HEK293 (cell line): ENCODE results near the gene FILIP1L.
A peak's percentile ranks its signal among the peaks of the same experiment; 100 is the strongest.

ENCODE experiments used
- CTCF ChIA-PET: fragments of 350-600 bp; formaldehyde crosslinking; extraction: SDS; loops from one replicate; lab custom pipeline; 2021; ENCODE audit warnings: antibody characterized with exemption; lab: Yijun Ruan, JAX
- POLR2A ChIA-PET: fragments of 300-600 bp; formaldehyde crosslinking; extraction: SDS; loops from one replicate; lab custom pipeline; 2020; ENCODE audit warnings: antibody characterized with exemption, inconsistent platforms; lab: Yijun Ruan, JAX
- H3K27ac ChIP-seq: fragments of 200-500 bp; sonication (Bioruptor generic); 2 replicates; pipeline ENCODE4 v1.5.1; 2014; ENCODE audit warnings: low read depth, low read length, control low read depth, inconsistent platforms; ENCODE audit errors: extremely low read depth
- H3K36me3 ChIP-seq, 2 experiments: fragments of 200-500 bp in 1 of 2; sonication (Bioruptor generic) in 1 of 2; 1 replicate in 1 of 2; 2 replicates in 1 of 2; pipeline ENCODE4 v1.5.1; 2014 to 2017; ENCODE audit warnings: inconsistent platforms in 2 of 2, low read length in 2 of 2; ENCODE audit not compliant: control insufficient read depth in 2 of 2, insufficient read depth in 1 of 2
- H3K4me1 ChIP-seq: fragments of 200-500 bp; sonication (Bioruptor generic); 2 replicates; pipeline ENCODE4 v1.5.1; 2014; ENCODE audit warnings: mild to moderate bottlenecking, low read length, inconsistent platforms; ENCODE audit not compliant: control insufficient read depth, insufficient read depth
- H3K4me3 ChIP-seq: 2 replicates; pipeline ENCODE4 v1.5.1; 2011; ENCODE audit warnings: low read depth, mild to moderate bottlenecking, control low read depth, low read length, moderate library complexity
- H3K9me3 ChIP-seq: fragments of 200-500 bp; sonication (Bioruptor generic); 2 replicates; pipeline ENCODE4 v1.5.1; 2014; ENCODE audit warnings: low read depth, low read length, inconsistent platforms; ENCODE audit not compliant: control insufficient read depth, insufficient read depth
- BCL11B ChIP-seq: fragments of 450-650 bp; formaldehyde crosslinking; IDR thresholded peaks from 2 replicates; pipeline ENCODE4 v1.5.1; 2016; ENCODE audit warnings: low read depth, missing biosample characterization, missing genetic modification characterization
- HIC1 ChIP-seq: fragments of 450-650 bp; formaldehyde crosslinking; IDR thresholded peaks from 2 replicates; pipeline ENCODE4 v1.5.1; 2016; ENCODE audit warnings: missing biosample characterization, missing genetic modification characterization
- KLF7 ChIP-seq: fragments of 450-650 bp; formaldehyde crosslinking; IDR thresholded peaks from 2 replicates; pipeline ENCODE4 v1.5.1; 2016; ENCODE audit warnings: missing biosample characterization, missing genetic modification characterization, borderline replicate concordance
- MEIS1 ChIP-seq: sonication (generic); formaldehyde crosslinking; IDR thresholded peaks from 2 replicates; pipeline ENCODE4 v1.8.1; 2022; ENCODE audit warnings: missing genetic modification reagents, mild to moderate bottlenecking, borderline replicate concordance
- SCRT1 ChIP-seq: fragments of 450-650 bp; formaldehyde crosslinking; IDR thresholded peaks from 2 replicates; pipeline ENCODE4 v1.5.1; 2016; ENCODE audit warnings: missing biosample characterization, missing genetic modification characterization, borderline replicate concordance
- SP2 ChIP-seq: fragments of 450-650 bp; formaldehyde crosslinking; IDR thresholded peaks from 2 replicates; pipeline ENCODE4 v1.5.1; 2016; ENCODE audit warnings: missing biosample characterization, missing genetic modification characterization
- TCF7L2 ChIP-seq: IDR thresholded peaks from 2 replicates; pipeline ENCODE4 v1.6.1; 2011; ENCODE audit warnings: low read depth, mild to moderate bottlenecking, inconsistent platforms, low read length, moderate library complexity, borderline replicate concordance
- ZEB2 ChIP-seq: fragments of 450-650 bp; formaldehyde crosslinking; IDR thresholded peaks from 2 replicates; pipeline ENCODE4 v1.5.1; 2016; ENCODE audit warnings: missing biosample characterization, missing genetic modification characterization
- ZNF404 ChIP-seq: fragments of 450-650 bp; formaldehyde crosslinking; IDR thresholded peaks from 2 replicates; pipeline ENCODE4 v1.5.1; 2017; ENCODE audit warnings: missing biosample characterization, missing genetic modification characterization
- ZNF449 ChIP-seq: fragments of 450-650 bp; formaldehyde crosslinking; IDR thresholded peaks from 2 replicates; pipeline ENCODE4 v1.5.1; 2017; ENCODE audit warnings: missing biosample characterization, mild to moderate bottlenecking, missing genetic modification characterization, moderate library complexity
- ZNF513 ChIP-seq: fragments of 450-650 bp; IDR thresholded peaks from 2 replicates; pipeline ENCODE4 v1.5.1; 2018; ENCODE audit warnings: missing biosample characterization, missing genetic modification characterization
- ZNF521 ChIP-seq: fragments of 450-650 bp; formaldehyde crosslinking; IDR thresholded peaks from 2 replicates; pipeline ENCODE4 v1.5.1; 2017; ENCODE audit warnings: missing biosample characterization, mild to moderate bottlenecking, missing genetic modification characterization
- ZNF529 ChIP-seq: fragments of 450-650 bp; formaldehyde crosslinking; IDR thresholded peaks from 2 replicates; pipeline ENCODE4 v1.5.1; 2017; ENCODE audit warnings: missing genetic modification characterization, missing biosample characterization; ENCODE audit not compliant: insufficient replicate concordance
- ZNF626 ChIP-seq: fragments of 450-650 bp; sonication (Bioruptor Pico); formaldehyde crosslinking; IDR thresholded peaks from 2 replicates; pipeline ENCODE4 v1.5.1; 2018; ENCODE audit warnings: missing biosample characterization, missing genetic modification characterization, inconsistent platforms
- ZNF654 ChIP-seq: fragments of 450-650 bp; formaldehyde crosslinking; IDR thresholded peaks from 2 replicates; pipeline ENCODE4 v1.5.1; 2016; ENCODE audit warnings: low read depth, missing biosample characterization, missing genetic modification characterization
- ZNF660 ChIP-seq: fragments of 450-650 bp; IDR thresholded peaks from 2 replicates; pipeline ENCODE4 v1.5.1; 2018; ENCODE audit warnings: missing biosample characterization, mild to moderate bottlenecking, missing genetic modification characterization
- ZNF837 ChIP-seq: fragments of 450-650 bp; formaldehyde crosslinking; IDR thresholded peaks from 2 replicates; pipeline ENCODE4 v1.5.1; 2016; ENCODE audit warnings: missing biosample characterization, missing genetic modification characterization

The FILIP1L gene

GRCh38 chr3:100007313-100007712, 107.0 kb downstream of the FILIP1L start:
- H3K4me3 ChIP-seq = no peak overlapping the region
- ChIA-PET CTCF (interaction anchor here (0.6 to 0.8 kb wide), 3 partner anchors 50 to 257 kb away, joined by 3 to 6 read pairs (median 4); no protein-coding TSS in a partner anchor), POLR2A (no interaction called here)
- no peak for TF ChIP-seq ZNF404 (tag by site-specific recombination)
- no peak for TF ChIP-seq MEIS1 (CRISPR knock-in tag)
- TF ChIP-seq KLF7 (tag by site-specific recombination) = no peak
- TF ChIP-seq ZNF521 (tag by site-specific recombination) = no peak
- no peak for TF ChIP-seq HIC1 (tag by site-specific recombination)
- no peak for TF ChIP-seq ZNF513
- TF ChIP-seq ZNF626 (tag by site-specific recombination) = no peak
- no peak for TF ChIP-seq ZNF449 (tag by site-specific recombination)
- no peaks in the 10 kb centered on the region for H3K9me3 ChIP-seq
- H3K4me1 ChIP-seq = peaks cover 3% of the 10 kb centered on the region
- no peak overlapping the region for H3K27ac ChIP-seq
- no peaks in the 10 kb centered on the region for H3K36me3 ChIP-seq

- CTCF ChIA-PET = interaction anchor here (0.6 to 0.8 kb wide), 4 partner anchors 51 to 258 kb away, joined by 3 to 7 read pairs (median 5); no protein-coding TSS in a partner anchor
- Histone ChIP-seq H3K27ac (no peak overlapping the region), H3K36me3 (no peaks in the 10 kb centered on the region), H3K9me3 (no peaks in the 10 kb centered on the region), H3K4me3 (no peak overlapping the region), H3K4me1 (peaks cover 3% of the 10 kb centered on the region)
- POLR2A ChIA-PET = no interaction called here
- TF ChIP-seq ZNF837 (tag by site-specific recombination) (no peak), ZNF529 (tag by site-specific recombination) (no peak), ZNF654 (peak; percentile 7; the same call in 1 of the 2 replicates), BCL11B (no peak), ZNF660 (tag by site-specific recombination) (no peak), ZNF626 (tag by site-specific recombination) (no peak), TCF7L2 (no peak), SP2 (tag by site-specific recombination) (no peak), SCRT1 (tag by site-specific recombination) (no peak), ZEB2 (0 out of 2 replicates have a peak, but pooled peaks have one; percentile 20)
These were observed 107.6 kb downstream of the FILIP1L start for GRCh38 chr3:100006570-100007271.
